ENCODE data around the gene MAG.

DNA sequence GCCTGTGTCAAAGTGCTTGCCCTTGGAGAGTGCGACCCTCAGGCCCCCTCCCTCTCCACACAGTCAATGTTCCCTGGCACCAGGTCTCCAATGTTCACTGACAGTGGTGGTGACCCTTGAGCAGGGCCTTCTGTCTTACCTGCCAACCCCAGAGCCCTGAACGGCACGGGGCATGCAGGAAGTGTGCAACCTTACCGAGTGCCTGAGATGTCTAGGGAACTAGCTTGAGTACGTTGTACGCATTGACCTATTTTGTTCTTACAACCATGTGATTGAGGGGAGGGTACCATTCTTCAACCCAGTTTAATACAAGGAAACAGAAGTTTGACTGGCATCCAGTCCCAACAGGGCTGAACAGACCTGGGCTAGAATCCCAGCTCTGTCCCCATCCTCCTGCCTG lies 13.2 kb downstream of the MAG start:
- TF ChIP-seq POLR2A (IDR thresholded peaks at IDR 0.05; ENCODE audit: low read depth, low read length) (no peak), HDAC6 (IDR thresholded peaks at IDR 0.05; ENCODE audit: unreplicated experiment) (no peak), PBX3 (IDR thresholded peaks at IDR 0.05; ENCODE audit: insufficient replicate concordance, low read depth, low read length) (no peak), JUNB (IDR thresholded peaks at IDR 0.05) (no peak), RCOR1 (conservative IDR thresholded peaks at IDR 0.05; ENCODE audit: low read depth, low read length) (no peak), USF1 (IDR thresholded peaks at IDR 0.05; ENCODE audit: borderline replicate concordance, extremely low read length, insufficient read depth, low read depth, low read length) (no peak), CTCF (IDR thresholded peaks at IDR 0.05 in 2 of 3, conservative IDR thresholded peaks at IDR 0.05 in 1 of 3; ENCODE audit: control insufficient read depth in 2 of 3, extremely low read depth in 1 of 3, insufficient read depth in 1 of 3, low read depth in 3 of 3, low read length in 3 of 3) (no peak), CUX1 (IDR thresholded peaks at IDR 0.05; ENCODE audit: insufficient replicate concordance, low read depth, low read length) (no peak), MXI1 (IDR thresholded peaks at IDR 0.05; ENCODE audit: low read depth, low read length) (no peak), EZH2 (IDR thresholded peaks at IDR 0.05; ENCODE audit: borderline replicate concordance, control insufficient read depth, low read depth, low read length) (no peak)

Measured in GM12878 (cell line).